NCI-H2171 (cell line): ENCODE data around the gene ABT1.

Experiments used
- DNase-seq: peaks from one replicate; lab custom pipeline; 2025; lab: John Stamatoyannopoulos, UW

Gene ABT1

DNA sequence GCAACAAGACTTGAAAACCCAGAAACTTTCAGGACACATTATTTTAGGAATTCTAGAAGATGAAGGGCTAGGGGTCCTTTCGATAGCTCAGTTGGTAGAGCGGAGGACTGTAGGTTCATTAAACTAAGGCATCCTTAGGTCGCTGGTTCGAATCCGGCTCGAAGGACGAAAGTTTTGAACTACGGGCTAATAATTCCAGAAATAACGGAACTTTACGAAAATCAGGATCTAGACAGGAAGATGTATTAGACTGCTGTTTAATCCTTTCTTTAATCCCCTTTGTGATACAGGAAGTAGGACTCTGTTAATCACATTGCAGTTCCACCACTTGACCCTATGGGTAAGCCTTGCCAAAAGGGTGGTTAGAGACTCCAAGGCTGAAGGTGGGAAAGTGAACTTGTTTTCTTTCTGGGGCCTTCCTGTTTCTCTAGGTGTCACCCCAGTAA lies 21.2 kb upstream of the ABT1 start:
- no peak for DNase-seq

DNA sequence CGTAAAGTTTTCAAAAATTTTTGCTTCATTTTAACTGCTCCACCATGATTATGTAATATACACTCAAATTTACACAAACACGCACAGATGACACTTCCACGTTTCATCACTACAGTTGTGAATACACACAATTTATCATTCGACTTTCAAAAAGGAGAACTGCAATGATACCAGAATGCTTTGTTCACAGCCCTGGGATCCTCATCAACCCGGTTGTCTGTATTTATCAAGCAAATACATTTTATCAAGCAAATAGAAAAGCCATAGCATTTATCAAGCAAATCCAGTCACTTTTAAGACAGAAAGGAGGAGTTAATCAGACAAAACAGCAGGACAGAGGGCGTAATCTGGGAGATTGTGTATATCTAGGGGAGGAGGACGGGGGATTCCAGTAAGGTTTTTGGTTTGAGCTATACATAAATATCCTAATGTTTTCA lies 20.3 kb upstream of the ABT1 start:
- DNase-seq: no peak

DNA sequence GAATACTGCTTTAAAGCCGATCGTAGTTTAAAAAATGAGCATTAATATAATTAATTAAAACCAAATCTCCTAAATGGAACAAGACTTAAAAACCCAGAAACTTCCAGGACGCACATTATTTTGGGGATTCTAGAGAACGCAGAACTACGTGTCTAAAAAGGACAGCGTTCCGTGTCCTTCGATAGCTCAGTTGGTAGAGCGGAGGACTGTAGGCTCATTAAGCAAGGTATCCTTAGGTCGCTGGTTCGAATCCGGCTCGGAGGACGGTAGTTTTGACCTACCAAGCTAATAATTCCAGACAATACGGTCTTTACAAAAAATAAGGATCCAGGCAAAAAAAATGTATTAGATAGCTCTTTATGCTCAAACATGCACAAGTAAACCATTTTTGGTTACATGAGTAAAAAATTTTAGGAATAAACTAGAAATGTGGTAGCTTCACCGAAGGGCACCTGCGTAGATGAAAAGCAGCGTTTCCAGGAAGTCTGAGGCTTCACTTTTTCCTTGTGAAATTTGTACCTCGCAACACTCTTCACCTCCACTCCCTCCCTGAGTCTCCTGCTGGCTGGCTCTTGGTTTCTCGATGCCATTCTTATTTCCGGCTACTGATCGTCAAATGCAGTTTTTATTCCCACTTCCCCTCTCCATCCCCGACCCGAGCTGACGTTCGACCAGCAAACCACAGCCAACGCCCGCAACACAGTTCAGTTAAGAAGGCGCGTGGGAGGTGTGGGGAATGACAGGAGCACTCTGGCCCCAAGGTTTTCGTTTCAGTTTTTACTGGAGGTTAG lies 19.6 kb upstream of the ABT1 start:
- DNase-seq: no peak

DNA sequence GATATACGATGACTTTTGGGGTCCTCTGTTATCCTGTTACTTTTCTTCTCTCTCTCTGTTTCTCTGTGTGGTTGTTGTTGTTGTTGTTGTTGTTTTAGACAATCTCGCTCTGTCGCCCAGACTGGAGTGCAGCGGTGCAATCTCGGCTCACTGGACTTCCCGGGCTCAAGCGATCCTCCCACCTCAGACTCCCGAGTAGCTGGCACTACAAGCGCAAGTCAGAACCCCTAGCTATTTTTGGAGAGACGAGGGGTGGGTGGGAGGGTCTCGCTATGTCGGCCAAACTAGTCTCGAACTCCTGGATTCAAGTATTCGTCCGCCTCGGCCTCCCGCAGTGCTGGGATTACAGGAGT lies 19.1 kb upstream of the ABT1 start:
- no peak for DNase-seq

DNA sequence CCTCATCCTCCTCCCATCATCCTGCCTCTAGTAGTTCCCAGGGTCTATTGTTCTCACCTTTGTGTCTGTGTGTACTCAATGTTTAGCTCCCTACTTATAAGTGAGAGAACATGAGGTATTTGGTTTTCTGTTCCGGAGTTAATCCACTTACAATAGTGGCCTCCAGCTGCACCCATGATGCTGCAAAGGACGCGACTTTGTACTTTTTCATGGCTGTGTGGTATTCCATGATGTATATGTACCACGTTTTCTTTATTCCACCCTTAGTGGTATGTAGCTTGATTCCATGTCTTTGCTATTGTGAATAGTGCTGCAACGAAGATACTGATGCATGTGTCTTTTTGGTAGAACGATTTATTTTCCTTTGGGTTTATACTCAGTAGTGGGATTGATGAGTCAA lies 18.5 kb upstream of the ABT1 start:
- DNase-seq: no peak

DNA sequence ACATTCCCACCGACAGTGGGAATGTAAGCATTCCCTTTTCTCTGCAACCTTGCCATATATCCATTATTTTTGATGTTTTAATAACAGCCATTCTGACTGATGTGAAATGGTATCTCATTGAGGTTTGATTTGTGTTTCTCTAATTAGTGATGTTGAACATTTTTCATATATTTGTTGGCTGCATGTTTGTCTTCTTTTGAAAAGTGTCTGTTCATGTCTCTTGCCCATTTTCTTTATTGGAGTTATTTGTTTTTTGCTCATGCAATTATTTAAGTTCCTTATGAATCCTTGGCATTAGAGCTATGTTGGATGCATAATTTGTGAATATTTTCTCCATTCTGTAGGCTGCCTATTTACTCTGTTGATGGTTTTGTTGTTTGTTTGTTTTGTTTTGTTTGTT lies 18.0 kb upstream of the ABT1 start:
- no peak for DNase-seq

DNA sequence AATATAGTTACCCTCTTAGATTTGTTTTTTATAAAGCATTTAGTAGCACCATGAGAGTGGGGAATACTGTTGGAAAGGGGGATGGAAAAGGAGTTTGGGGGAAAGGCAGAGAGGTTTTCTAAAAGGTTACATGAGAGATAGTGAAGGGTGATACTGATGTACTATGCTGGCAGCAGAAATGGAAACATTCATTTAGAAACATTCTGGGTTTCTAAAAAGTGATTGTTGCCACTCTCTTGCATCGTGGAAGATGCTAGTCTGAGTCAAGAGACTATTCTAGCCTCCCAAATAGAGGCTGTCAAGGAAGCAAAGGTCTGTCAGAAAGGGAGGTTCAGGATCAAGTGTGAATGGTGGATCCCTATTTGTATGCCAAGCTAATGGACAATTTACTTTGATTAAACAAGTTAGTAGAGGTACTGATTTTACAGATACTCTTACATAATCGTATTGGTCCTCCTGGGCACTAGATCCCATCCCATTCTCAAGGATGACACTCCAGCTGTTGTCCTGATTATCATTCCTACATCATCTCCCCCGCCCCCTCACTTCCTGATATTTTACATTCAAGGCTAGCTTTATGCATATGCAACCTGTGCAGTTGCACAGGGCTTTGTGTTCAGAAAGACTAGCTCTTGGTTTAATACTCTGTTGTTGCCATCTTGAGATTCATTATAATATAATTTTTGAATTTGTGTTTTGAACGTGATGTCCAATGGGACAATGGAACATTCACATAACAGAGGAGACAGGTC lies 15.4 kb upstream of the ABT1 start:
- no peak for DNase-seq

DNA sequence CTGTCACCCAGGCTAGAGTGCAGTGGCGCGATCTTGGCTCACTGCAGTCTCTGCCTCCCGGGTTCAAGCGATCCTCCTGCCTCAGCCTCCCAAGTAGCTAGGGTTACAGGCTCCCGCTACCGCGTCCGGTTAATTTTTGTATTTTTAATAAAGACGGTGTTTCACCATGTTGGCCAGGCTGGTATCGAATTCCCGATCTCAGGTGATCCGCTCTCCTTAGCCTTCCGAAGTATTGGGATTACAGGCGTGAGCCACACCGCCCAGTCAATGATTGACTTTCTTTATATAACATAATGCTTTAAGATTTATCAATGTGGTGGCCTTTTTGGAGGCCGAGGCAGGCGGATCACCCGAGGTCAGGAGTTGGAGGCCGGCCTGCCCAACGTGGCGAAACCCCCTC lies 7.8 kb upstream of the ABT1 start:
- DNase-seq: no peak

DNA sequence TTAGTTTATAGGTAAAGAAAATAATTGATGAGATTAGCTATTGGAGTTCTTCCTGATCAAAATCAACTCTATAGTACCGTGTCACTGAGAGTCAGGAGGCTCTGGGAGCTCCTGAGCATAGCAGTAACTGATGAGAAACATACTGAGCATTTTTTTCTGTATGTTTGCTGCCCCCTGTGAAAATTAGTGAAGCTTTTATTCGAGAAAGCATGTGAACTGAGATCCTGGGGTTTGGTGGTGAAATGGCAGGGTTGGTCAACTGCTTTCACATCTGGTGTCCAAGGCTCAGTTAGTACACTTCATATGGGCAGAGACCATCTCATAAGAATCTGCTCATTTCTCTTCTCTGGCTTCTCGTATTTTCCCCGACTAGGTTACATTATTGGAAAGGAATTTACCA lies 4.1 kb upstream of the ABT1 start:
- DNase-seq: no peak

DNA sequence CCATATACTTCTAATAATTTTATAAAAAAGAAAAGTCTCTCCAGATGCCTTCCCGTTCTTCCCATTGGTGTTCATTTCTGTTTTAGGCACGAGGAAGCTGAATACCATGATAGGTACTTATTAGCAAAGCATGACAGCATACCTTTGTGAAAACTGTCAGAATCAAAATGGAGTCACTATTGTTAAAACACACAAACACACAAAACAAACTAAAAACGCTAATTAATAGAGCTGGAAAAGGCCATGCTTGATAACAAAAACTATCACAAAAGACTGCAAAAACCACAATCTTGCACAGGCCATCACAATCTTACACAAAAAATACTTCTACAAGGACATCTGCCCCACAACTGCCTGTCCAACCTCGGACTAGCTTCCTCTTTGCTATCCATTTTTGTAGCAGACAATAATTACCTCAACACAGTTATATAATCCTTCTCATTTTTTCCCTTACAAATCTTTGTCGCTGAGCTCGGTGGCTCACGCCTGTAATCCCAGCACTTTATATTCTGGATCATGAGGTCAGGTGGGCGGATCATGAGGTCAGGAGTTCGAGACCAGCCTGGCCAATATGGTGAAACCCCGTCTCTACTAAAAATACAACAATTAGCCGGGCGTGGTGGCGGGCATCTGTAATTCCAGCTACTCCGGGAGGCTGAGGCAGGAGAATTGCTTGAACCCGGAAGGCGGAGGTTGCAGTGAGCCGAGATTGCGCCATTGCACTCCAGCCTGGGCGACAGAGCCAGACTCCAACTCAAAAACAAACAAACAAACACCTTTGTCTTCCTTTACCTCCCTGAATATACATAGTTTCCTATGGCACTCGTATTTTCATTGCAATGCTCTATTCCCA lies 3.2 kb upstream of the ABT1 start:
- DNase-seq: no peak

DNA sequence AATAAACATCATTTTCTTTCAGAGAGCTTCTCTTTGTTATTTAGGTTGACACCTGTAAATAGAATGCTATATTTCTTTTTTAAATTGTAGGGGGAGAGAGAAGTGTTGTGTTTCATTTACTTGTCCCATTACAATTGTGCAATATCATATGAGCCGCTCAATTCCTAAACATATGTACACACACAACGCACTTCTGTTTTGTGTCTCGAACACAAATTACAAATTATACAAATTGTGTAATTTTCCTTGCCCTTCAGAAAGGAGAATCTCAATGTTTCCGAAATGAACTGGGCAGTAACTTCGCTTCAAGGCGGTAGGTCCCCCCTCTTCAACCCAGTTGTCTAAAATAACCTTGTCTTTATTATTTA lies 2.6 kb upstream of the ABT1 start:
- DNase-seq: no peak

GRCh38 chr6:26594730-26595632 lies 1.8 kb upstream of the ABT1 start:
- no peak for DNase-seq

DNA sequence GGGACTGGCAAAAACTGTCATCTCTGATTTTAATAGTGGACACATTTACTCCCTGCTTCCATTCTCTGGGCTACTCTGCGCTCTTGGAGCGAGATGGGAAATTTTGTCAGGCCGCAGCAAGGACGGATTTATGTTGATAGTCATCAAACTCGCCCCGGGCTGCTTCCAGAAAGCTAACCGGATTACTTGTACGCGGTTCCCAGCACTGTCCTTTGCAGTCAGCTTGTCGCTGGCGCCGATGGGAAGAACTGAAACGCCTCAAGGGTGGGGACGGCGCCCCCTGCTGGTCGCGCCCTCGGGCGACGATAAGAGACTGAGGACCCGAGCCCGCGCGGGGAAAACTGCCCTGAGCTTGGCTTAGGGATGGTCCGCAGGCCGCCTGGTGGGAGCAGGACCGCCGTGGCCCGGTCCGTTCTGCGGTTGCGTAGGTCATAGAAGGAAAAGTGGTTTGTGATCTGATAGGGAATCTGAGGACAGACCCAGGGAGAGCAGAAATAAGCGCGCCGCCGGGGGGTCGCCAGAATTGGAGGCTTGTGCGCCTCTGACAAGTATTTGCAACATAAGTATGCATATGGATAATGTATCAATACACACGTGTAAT lies 984 bp upstream of the ABT1 start:
- DNase-seq: peak; percentile 82

- DNase-seq: no peak
Measured at GRCh38 chr6:26597389-26597766, 625 bp downstream of the ABT1 start.

DNA sequence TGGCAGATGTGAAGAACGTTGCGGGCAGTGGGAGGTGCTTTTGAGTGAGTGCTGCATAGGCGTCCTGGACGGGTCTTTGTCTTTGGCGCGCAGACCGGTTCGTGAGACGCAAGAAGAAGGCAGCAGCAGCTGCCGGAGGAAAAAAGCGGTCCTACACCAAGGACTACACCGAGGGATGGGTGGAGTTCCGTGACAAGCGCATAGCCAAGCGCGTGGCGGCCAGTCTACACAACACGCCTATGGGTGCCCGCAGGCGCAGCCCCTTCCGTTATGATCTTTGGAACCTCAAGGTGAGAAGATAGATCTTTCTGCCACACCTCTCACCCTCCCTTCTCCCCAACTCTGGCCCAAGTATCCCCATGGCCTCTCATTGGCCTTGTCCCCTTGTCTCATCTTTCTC lies 1.1 kb downstream of the ABT1 start:
- no peak for DNase-seq

DNA sequence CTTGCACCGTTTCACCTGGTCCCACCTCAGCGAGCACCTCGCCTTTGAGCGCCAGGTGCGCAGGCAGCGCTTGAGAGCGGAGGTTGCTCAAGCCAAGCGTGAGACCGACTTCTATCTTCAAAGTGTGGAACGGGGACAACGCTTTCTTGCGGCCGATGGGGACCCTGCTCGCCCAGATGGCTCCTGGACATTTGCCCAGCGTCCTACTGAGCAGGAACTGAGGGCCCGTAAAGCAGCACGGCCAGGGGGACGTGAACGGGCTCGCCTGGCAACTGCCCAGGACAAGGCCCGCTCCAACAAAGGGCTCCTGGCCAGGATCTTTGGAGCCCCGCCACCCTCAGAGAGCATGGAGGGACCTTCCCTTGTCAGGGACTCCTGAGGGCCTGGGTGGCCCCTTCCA lies 1.5 kb downstream of the ABT1 start:
- DNase-seq: no peak

GRCh38 chr6:26599134-26599533 lies 2.4 kb downstream of the ABT1 start:
- DNase-seq: no peak

DNA sequence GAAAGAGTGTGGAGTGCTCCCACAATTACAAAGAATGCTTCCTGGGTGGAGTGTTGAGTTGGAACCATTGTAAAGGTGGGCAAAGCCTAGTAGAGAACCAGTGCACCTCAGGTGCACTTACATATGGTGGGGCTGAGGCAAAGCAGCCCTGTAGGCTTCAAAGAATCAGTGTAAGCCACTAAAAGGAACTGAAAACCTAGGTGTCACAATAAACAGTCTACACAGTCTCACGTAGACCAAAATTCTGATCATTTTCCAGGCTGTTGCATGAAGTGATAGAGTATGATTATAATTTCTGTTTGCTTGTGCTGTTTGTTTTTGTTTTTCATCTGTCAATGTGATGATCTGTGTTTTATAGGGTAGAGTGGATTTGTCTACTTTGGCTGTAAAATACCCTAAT lies 2.8 kb downstream of the ABT1 start:
- no peak for DNase-seq

DNA sequence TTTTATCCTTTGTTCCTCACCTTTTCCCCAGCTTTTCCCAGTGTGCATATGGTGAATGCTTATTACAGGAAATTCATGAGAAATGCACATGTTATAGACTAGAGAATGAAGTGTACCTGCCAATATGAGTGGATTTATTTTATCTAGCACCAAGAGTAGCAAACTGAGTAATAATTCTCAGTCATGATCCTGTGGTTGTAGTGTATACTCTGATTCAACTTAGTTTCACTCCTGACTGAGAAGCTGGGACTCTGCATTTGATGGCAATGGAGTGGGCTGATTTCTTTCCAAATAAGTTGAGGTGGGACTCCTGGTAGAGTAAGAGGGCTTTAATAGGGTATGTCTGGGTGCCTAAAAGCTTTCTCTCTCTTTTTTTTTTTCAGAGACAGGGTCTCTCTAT lies 4.0 kb downstream of the ABT1 start:
- no peak for DNase-seq

GRCh38 chr6:26602262-26602661 lies 5.5 kb downstream of the ABT1 start:
- no peak for DNase-seq

- DNase-seq: no peak
Measured at GRCh38 chr6:26604026-26604425, 7.3 kb downstream of the ABT1 start.
